Stimulated activated CD4-positive, alpha-beta T cell treated with anti-CD3 and anti-CD28 coated beads, Interleukin-15, amount 100 ng/mL, for 24 hours (primary cell): ENCODE results near the gene SLC7A6OS.
A peak's percentile ranks its signal among the peaks of the same experiment; 100 is the strongest.
"Not testable (repeated sequence)": the region's sequence is repeated elsewhere in the genome, so short reads cannot be mapped to it uniquely, and the experiment has no call there.

Experiments used
- DNase-seq: peaks from one replicate; pipeline ENCODE4 v3.0.0-alpha.2; 2020

The SLC7A6OS gene

DNA sequence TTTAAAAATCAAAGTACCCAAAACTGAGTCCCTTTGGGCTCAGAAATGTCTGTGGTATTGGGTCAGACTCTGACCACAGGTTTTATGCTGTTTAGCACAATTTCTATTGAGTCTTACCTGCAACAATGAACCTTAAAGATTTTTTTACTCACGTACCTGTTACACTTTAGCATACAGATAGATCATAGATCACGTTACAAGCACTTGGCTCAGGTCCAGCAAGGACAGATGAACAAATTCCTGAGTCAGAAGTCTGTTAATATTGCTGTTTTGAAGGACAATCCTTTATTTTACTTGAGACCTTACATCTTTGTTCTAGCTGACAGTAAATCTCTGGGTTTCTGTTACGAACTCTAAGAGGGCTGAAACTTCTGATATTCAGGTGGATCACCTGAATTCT is 12.8 kb downstream of the SLC7A6OS start:
- no peak for DNase-seq

DNA sequence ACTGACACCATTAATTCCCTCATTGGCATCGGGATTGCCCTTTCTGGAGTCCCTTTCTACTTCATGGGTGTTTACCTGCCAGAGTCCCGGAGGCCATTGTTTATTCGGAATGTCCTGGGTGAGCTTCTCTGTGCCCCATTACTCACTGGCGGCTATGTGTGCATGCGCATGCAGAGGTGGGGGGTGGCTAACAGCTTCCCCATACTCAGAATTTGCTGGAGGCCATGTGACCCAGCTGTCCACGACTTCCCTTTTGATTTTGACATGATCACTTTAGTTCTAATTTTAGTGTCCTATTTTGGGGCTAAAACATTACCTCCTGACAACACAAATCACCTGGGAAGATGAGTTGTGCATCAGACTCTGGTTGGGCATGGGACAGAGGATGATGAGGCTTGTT is 14.1 kb downstream of the SLC7A6OS start:
- no peak for DNase-seq

DNA sequence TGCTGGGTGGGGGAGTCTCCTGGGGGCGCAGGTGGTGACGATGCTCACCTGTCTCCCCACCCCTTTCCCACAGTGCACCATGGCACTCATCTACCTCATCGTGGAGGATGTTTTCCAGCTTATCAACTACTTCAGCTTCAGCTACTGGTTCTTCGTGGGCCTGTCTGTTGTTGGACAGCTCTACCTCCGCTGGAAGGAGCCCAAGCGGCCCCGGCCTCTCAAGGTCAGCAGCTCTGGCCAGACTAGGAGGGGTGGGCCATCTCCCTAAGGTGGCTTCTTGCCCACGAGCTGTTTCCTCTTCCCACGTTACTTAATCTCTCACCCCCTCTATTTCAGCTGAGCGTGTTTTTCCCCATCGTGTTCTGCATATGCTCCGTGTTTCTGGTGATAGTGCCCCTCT is 14.5 kb downstream of the SLC7A6OS start:
- no peak for DNase-seq

DNA sequence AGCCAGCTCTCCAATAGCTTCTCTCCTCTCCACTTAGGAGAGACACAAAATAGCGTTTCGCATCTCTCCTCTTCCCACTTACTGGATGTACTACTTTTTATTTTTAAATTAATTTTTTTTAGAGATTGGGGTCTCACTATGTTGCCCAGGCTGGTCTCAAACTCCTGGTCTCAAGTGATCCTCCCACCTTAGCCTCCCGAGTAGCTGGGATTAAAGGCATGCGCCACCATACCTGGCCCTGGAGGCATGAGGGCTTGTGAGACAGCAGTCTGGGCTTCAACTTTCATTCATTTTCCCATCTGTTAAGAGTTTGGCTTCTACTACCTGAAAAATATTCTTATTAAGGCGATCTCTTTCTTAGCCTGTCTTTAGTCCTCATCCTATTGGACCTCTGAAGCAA is 18.3 kb downstream of the SLC7A6OS start:
- DNase-seq: no peak

DNA sequence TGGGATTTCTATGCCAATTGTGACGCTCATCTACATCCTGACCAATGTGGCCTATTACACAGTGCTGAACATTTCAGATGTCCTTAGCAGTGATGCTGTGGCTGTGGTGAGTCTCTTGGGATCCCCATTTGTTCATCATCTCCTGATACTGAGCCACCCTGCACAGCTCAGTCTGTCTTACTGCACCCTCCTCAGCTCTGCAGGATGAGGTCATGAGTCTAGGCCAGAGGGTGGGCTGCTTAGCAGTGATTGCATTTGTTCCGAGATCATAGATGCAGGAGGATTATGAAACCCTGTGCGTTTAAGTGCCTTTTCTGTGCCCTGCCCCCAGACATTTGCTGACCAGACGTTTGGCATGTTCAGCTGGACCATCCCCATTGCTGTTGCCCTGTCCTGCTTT is 19.5 kb downstream of the SLC7A6OS start:
- DNase-seq: no peak

DNA sequence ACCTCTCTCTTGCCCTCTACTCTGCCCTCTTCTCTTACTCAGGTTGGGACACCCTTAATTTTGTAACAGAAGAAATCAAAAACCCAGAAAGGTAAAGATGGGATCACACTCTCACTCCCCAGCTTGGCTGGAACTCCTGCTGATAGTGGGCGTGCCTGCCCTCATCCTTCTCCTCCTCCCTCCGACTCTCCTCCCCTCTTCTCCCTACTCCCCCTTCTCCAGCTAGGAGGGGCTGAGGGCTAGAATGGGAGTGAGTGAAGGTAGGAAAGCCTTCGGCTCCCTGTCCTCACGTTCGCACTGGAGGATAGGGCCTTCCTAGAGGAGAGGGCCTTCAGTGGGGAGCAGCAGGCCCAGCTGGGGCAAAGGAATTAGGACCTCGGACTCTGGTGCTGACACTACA is 20.3 kb downstream of the SLC7A6OS start:
- no peak for DNase-seq

DNA sequence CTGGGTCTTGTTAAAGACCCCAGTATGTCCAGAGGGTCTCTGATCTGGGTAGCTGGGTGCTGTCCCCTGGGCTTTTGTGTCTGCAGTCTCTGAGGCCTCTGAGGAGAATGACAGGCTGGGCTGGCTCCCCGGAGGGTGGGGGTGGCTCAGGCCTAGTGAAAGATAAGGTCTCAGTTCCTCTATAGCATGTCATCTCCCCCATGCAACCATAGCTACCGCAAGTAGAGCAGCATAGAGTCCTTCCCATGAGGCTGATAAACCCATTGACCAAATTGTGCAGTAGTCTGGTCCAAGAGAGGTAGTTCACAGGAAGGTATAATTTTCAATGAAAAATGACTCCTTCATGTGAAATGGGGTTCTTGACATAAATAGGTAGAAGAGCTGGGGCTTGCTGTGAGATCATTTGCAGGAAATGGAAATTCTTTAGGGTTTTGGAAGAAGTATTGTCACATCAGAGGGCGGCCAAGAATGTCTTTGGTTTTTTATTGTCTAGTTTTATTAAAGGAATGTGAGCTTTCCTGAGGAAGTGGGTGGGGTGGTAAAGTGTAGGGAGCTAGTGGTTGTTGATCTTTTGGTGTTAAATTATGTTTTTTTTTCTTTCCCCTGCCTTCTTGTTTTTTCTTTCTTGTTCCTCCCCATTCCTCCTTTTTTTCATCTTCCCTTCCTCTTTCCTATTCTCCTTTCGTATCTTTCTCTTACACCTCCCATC is 21.0 kb downstream of the SLC7A6OS start:
- peak; percentile 78 for DNase-seq

DNA sequence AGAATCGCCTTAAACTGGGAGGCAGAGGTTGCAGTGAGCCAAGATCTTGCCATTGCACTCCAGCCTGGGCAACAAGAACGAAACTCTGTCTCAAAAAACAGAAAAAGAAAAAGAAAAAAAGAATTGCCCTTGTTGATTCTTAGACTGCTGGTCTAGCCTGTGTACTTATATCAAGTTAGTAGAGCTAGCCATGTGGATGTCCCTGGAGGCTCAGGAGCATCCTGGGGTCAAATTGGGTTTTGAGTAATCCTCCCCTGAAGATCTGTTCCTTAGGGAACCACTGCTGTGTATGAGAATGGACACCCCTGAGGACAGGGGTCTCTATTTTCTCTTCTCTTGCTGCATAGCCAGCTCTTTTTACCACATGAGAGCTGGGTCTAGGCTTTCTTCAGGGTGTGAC is 21.5 kb downstream of the SLC7A6OS start:
- no peak for DNase-seq

DNA sequence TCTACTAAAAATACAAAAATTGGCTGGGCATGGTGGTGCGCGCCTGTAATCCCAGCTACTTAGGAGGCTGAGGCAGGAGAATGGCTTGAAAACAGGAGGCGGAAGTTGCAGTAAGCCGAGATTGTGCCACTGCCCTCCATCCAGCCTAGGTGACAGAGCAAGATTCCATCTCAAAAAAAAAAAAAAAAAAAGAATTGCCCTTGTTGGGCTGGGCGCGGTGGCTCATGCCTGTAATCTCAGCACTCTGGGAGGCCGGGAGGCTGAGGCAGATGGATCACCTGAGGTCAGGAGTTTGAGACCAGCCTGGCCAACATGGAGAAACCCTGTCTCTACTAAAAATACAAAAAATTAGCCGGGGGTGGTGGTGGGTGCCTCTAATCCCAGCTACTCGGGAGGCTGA is 21.9 kb downstream of the SLC7A6OS start:
- not testable (repeated sequence) for DNase-seq

DNA sequence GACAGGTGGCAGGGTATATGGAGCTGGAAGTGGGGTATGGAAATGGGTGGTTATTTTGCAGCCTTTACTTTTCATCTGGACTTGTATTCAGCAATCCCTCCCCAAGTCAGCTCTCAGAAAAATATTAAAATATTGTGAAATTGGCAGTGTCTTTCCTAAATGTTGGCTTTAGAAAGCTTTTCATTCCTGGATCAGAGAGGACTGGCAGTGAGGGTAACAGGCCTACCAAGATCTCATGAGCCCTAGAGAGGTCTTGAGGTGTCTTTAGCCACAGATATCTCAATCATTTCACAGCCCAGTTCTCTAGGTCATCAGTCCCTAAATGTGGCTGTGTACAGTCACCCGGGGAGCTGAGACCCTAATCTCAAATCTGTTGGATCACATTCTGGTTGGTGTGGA is 22.5 kb downstream of the SLC7A6OS start:
- no peak for DNase-seq

DNA sequence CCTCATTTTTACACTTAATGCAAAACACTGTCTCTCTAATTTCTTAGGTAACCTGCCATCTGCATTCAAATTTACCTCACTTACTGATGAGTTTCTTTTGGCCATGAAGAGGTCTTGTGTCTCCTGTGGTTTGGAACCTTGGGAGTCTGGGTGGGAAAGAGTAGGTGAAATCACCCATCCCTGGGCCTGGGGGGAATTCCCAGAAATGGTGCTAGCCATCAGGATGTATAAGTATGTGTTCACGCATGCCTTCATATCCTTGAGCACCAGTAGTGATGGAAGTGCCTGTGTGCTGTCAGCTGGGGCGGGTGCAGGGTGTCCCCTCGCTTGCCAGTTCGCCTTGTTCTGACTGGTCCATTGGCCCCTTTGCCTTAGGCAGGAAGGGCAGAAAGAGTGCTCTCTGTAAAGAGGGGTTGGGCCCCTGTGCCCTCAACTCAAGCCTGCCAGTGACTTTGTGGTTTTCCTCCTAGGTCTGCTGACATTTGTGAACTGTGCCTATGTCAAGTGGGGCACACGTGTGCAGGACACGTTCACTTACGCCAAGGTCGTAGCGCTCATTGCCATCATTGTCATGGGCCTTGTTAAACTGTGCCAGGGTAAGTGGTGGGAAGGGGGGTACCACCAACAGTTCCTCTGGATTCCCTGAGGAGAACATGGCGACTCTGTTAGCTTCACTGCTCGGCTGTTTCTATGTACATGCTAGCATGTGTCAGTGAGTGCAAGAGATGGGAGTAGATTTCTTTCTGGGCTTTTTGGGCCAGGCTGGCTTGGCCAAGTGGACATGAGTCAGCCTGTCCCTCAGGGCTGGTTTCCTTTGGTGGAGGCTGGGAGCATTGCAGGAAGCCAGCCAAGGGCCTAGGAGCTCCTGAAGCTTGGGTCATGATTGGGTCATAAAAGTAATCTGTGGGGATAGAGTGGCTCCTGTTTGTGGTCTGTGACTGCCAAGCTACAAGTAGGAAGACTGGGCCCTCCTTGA is 23.2 kb downstream of the SLC7A6OS start:
- DNase-seq: peak; percentile 44

DNA sequence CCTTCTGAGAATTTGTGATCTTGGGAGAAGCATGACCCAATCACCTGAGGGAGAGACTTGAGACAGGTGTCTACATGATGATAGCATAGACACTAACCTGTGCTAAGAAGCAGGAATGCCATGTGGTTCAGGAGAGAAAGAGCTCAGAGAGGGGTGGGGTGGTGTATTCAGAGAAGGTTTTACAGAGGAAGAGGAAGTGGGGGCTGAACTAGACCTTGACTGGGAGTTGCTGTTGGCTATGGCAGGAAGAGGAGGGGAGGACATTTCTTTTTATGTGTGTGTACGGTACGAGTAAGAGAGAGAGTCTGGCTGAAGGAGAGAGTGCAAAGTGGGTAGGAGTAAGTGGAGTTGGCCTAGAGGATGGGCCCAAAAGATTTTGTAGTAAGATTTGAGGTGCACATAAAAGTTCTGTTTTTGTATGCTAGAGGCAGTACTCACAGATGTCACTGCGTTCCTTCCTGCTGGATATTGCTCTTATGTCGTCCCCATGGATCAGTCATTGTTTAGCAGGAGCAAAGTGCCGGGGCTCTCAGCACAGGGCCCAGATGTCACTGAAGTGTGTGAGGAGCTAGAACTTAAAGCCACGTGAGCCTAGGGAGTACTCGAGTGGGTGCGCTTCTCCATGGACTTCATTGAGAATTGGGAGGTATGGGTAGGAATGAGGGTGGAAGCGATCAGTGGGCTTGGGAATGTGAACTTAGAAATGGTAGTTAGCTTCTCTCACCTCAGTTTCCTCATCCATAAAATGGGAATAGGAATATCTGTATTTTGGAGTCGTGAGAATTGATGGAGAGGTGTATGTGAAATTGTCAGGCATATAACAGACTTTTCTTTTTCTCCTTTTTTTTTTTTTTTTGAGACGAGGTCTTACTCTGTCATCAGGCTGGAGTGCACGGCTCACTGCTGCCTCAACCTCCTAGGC is 24.3 kb downstream of the SLC7A6OS start:
- DNase-seq: no peak

DNA sequence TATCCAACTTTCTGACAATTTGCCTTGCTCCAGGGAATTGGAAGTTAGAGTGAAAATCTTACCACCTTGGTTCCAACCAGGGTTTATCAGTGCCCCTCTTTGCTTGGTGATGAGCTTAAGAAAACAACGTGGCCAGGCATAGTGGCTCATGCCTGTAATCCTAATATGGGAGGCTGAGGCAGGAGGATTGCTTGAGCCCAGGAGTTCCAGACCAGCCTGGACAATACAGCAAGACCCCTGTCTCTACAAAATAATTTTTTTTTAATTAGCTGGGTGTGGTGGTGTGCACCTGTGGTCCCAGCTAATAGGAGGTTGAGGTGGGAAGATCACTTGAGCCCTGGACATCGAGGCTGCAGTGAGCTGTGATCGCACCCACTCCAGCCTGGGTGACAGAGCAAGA is 25.1 kb downstream of the SLC7A6OS start:
- no peak for DNase-seq

DNA sequence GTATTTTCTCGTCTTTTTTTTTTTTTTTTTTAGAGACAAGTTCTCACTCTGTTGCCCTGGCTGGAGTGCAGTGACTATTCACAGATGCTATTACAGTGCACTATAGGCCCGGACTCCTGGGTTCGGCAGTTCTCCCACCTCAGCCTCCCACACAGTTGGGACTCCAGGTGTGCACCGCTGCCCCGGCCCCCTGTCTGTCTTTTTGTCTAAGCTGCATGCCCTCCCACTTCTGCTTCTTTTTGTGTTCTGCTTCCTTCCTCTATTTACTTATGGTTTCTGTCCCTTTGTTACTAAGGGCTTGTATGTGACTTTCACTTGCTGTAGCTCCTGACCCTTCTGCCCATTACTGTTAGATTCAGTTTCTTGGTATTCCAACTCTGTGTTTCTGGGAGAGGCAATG is 25.9 kb downstream of the SLC7A6OS start:
- DNase-seq: peak; percentile 26

DNA sequence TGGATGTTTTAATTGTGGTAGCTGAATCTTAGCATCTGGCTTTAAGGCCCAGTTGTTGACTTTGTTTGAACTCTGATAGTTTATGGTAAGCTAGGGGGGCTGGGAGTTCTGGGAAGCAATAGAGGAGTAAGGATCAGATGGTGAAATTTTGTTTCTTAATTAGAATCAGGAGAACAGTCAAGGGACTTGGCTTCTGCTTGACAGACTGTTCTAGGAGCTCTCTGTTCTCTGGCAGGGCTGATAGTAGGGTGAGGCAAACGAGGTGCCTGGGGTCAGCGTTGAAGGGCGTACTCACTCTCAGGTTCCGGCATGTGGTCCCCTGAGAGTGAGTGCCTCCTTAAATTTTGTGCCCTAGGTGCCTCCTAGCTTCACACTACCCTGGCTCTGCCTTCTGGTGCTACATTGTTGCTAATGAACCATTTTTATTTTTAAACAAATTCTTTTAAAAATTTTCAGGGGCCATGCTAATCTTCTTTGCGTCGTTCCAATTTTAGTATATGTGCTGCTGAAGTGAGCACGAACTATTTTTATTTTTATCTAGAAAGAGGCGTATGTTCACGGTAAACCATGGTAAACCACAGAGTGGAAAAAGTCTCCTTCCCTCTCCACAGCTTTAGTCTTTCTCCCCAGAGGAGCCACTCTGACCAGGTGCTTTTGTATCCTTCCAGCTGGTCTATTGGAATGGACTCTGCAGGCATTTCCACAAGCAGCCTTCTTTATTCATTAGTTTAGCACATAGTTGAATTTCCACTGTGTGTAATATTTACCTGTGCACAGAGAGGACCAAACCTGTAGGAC is 26.7 kb downstream of the SLC7A6OS start:
- DNase-seq: no peak

DNA sequence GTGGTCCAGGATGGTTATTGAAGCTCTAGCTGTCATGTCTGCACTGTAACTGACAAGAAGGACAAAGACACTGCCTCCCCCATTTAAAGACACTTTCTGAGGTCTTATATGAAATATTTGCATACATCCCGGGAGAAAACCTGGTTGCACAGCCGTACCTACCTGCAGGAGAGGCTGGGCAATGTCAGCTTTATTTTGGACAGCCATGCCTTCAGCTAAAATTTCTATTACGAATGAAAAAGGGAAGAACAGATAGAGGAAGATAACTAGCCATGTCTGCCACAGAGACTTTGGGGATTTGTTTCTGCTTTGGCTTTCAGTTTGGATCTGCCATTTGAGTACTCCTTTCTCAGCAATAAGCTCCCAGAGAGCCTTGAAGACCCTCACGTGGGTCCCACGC is 27.4 kb downstream of the SLC7A6OS start:
- no peak for DNase-seq

DNA sequence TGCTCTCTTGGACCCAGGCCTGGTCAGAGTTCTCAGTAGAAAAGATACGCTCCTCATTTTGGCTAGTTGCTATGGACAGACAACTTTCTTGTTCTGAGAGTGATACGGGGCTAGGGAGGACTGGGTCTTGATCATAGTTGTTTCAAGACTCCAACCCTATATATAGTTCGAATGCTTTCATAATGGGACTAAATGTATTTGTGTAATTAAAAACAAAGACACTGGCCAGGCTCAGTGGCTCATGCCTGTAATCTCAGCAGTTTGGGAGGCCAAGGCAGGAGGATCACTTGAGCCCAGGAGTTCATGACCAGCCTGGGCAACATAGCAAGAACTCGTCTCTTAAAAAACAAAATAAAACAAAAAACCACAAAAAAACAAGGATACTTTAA is 28.7 kb downstream of the SLC7A6OS start:
- no peak for DNase-seq

DNA sequence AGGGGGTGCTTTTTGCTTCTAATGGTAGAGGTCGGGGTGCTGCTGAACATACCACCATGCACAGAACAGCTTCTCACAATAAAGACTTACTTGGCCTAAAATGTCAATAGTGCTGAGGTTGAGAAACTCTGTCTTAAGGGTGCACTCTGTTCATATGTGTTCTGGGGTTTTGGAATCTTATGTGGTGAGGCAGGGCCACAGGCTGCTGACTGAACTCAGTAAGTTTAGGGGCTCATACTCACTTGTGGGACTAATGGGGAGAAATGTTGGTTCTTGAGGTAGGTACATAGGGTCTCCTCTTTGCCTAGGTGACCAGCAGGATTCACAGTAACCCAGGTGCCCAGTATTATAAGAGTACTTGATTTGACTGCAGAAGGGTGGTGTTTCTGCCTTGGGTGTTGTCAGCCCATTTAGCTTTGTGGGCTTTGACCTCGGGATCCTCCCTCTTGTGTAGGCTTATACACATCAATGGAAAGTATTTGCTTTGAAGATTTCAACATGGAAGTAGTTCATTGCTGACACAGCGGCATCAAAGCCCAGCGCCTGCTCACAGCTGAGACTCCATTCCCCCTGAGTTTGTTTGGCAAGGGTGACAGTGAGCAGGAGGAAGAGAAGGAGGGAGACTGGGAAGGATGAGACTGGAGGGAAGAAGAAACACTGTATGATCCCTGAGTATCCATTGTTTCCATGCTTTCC is 29.2 kb downstream of the SLC7A6OS start:
- DNase-seq: peak; percentile 27

DNA sequence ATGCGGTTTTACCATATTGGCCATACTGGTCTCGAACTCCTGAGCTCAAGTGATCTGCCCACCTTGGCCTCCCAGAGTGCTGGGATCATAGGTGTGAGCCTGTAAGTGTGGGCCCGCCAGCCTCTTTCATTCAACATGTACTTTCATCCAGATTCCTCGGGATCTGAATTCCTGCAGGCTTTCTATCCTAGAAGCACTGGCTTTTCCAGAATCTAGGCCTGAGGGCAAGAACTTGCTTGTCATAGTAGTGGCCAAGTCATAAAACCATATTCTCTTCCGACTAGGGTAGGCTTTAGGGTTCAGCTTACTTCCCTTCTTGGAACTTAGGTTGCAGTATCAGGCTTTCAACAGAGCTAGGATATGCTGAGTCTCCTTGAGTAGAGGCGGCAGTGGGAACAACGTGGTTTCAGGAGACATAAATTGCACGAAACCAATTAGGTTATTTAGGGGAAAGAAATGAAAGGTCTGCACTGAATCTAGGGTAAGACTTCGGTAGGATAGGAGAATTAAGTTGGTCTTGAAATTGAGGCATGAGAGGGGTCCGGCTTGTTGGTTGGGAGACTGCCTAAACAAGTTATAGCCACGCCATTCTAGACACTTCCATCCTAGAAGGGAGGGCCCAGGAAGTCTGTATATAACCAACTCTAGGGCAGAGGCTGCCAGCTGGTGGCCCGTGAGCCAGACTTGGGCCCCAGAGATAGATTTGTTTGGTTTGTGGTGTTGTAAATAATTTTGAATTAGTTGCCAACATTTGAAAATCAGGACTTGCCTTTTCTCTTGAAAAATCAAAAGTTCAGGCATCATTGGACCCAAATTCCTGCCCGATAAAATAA is 30.8 kb downstream of the SLC7A6OS start:
- no peak for DNase-seq

DNA sequence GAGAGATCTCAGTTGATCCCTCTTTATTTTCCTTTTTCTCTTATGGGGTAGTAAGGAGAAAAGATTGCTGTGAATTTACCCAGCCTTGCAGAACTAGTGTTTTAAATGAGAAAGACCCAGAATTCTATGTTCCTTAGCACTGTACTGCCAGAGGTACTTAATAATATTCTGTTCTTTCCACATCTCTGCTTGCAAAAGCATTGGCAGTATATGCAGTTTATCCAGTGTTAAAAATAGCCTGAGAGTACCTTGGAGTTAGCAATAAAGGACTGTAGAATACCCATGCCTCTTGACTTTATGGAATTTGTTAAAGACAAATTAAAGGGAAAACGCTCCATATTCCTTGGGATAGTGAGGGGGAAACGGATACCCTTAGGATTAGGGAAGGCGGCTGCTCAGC is 34.5 kb downstream of the SLC7A6OS start:
- no peak for DNase-seq
